ENCODE results near the gene PADI4. TPM values are rescaled to one million over a fixed set of nuclear protein-coding genes. Genes with fewer than 3 reads are reported as not detected.

The PADI4 gene
- polyA plus RNA-seq, 1 donor, result 0.10 TPM

DNA sequence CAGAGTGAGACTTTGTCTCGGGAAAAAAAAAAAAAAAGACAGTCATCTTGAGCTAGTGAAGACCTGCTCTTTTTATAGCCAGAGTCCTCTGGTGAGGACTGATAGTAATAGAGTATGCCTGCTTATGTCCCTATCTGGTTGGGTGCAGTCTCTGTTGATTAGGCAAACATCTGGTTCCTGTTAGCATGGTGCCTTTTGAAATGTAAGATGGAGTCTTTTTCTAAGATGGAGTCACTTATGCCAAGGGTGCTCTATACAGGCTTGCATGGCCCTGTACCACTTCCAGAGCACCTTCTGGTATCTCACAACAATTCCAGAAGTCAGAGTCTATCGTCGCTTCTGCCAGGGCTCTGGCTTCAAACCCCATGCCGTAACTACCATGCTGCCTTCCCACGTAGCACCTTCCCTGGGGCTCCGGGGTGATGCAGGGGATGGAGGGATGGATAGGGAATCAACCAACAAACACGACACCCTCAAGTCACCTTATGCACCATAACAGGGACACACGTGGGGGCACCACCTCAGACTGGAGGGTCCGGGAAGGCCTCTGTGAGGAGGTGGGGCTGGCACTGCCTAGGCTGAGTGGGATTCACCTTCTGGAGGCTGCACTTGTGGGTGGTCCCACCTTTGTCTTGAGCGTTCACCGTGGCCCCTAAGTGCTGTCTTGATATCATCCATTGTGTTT lies 52.4 kb downstream of the PADI4 start:
- Histone ChIP-seq H3K27me3 (ENCODE audit: control insufficient read depth, insufficient read depth, low read length) (peaks cover 2% of the 10 kb centered on the region), H3K27ac (ENCODE audit: low read length) (no peak overlapping the region), H3K36me3 (ENCODE audit: control insufficient read depth, insufficient read depth, low read length) (no peaks in the 10 kb centered on the region), H3K4me1 (ENCODE audit: control insufficient read depth, insufficient read depth, low read length) (no peaks in the 10 kb centered on the region), H3K9me3 (ENCODE audit: control insufficient read depth, low read depth, low read length) (no peaks in the 10 kb centered on the region), H3K4me3 (ENCODE audit: low read length) (no peak overlapping the region)
- DNase-seq, result no peak
- no CpG with 5 or more reads among the region's 11 CpGs for WGBS (ENCODE audit: insufficient coverage, low lambda C conversion rate)

GRCh38 chr1:17361687-17362086 lies 53.7 kb downstream of the PADI4 start:
- no peaks in the 10 kb centered on the region for H3K9me3 ChIP-seq (ENCODE audit: control insufficient read depth, low read depth, low read length)
- no peak for DNase-seq
- no CpG with 5 or more reads among the region's 4 CpGs for WGBS (ENCODE audit: insufficient coverage, low lambda C conversion rate)
- H3K4me1 ChIP-seq (ENCODE audit: control insufficient read depth, insufficient read depth, low read length), result no peaks in the 10 kb centered on the region
- H3K36me3 ChIP-seq (ENCODE audit: control insufficient read depth, insufficient read depth, low read length), result no peaks in the 10 kb centered on the region
- H3K27ac ChIP-seq (ENCODE audit: low read length), result no peak overlapping the region
- H3K4me3 ChIP-seq (ENCODE audit: low read length), result no peak overlapping the region
- H3K27me3 ChIP-seq (ENCODE audit: control insufficient read depth, insufficient read depth, low read length), result no peaks in the 10 kb centered on the region

DNA sequence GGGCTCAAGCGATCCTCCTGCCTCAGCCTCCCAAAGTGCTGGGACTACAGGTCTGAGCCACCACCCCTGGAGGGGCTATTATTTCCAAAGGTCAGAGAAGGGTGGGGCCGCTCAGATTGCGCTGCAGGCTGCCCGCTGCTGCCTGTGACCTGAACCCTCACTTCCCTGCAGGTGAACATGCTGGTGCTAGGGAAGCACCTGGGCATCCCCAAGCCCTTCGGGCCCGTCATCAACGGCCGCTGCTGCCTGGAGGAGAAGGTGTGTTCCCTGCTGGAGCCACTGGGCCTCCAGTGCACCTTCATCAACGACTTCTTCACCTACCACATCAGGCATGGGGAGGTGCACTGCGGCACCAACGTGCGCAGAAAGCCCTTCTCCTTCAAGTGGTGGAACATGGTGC lies 55.4 kb downstream of the PADI4 start:
- Histone ChIP-seq H3K36me3 (ENCODE audit: control insufficient read depth, insufficient read depth, low read length) (no peaks in the 10 kb centered on the region), H3K9me3 (ENCODE audit: control insufficient read depth, low read depth, low read length) (no peaks in the 10 kb centered on the region), H3K27ac (ENCODE audit: low read length) (no peak overlapping the region), H3K4me3 (ENCODE audit: low read length) (no peak overlapping the region), H3K4me1 (ENCODE audit: control insufficient read depth, insufficient read depth, low read length) (no peaks in the 10 kb centered on the region), H3K27me3 (ENCODE audit: control insufficient read depth, insufficient read depth, low read length) (no peaks in the 10 kb centered on the region)
- DNase-seq, result no peak
- WGBS (ENCODE audit: insufficient coverage, low lambda C conversion rate), result no CpG with 5 or more reads among the region's 12 CpGs

GRCh38 chr1:17363771-17364170 lies 55.8 kb downstream of the PADI4 start:
- Histone ChIP-seq H3K4me1 (ENCODE audit: control insufficient read depth, insufficient read depth, low read length) (no peaks in the 10 kb centered on the region), H3K36me3 (ENCODE audit: control insufficient read depth, insufficient read depth, low read length) (no peaks in the 10 kb centered on the region), H3K4me3 (ENCODE audit: low read length) (no peak overlapping the region), H3K27me3 (ENCODE audit: control insufficient read depth, insufficient read depth, low read length) (no peaks in the 10 kb centered on the region), H3K27ac (ENCODE audit: low read length) (no peak overlapping the region), H3K9me3 (ENCODE audit: control insufficient read depth, low read depth, low read length) (no peaks in the 10 kb centered on the region)
- no CpG with 5 or more reads among the region's 4 CpGs for WGBS (ENCODE audit: insufficient coverage, low lambda C conversion rate)
- DNase-seq, result no peak

DNA sequence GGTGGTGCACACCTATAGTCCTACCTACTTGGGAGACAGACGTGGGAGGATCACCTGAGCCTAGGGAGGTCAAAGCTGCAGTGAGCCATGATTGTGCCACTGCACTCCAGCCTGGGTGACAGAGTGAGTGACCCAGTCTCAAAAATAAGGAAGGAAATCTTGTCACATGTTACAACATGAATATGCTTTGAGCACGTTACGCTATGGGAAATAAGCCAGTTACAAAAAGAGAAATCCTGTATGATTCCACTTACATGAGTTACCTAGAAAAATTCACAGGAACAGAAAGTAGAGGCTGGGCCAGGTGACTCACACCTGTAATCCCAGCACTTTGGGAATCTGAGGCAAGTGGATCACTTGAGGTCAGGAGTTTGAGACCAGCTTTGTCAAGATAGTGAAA lies 57.3 kb downstream of the PADI4 start:
- WGBS (ENCODE audit: insufficient coverage, low lambda C conversion rate), result no CpG with 5 or more reads among the region's 3 CpGs
- no peaks in the 10 kb centered on the region for H3K27me3 ChIP-seq (ENCODE audit: control insufficient read depth, insufficient read depth, low read length)
- DNase-seq, result no peak
- no peaks in the 10 kb centered on the region for H3K9me3 ChIP-seq (ENCODE audit: control insufficient read depth, low read depth, low read length)
- H3K4me3 ChIP-seq (ENCODE audit: low read length), result no peak overlapping the region
- no peaks in the 10 kb centered on the region for H3K36me3 ChIP-seq (ENCODE audit: control insufficient read depth, insufficient read depth, low read length)
- no peaks in the 10 kb centered on the region for H3K4me1 ChIP-seq (ENCODE audit: control insufficient read depth, insufficient read depth, low read length)
- no peak overlapping the region for H3K27ac ChIP-seq (ENCODE audit: low read length)

- DNase-seq, result no peak
- no CpG with 5 or more reads among the region's 9 CpGs for WGBS (ENCODE audit: insufficient coverage, low lambda C conversion rate)
- no peak overlapping the region for H3K27ac ChIP-seq (ENCODE audit: low read length)
- no peaks in the 10 kb centered on the region for H3K4me1 ChIP-seq (ENCODE audit: control insufficient read depth, insufficient read depth, low read length)
- no peak overlapping the region for H3K4me3 ChIP-seq (ENCODE audit: low read length)
- no peaks in the 10 kb centered on the region for H3K9me3 ChIP-seq (ENCODE audit: control insufficient read depth, low read depth, low read length)
- H3K27me3 ChIP-seq (ENCODE audit: control insufficient read depth, insufficient read depth, low read length), result no peaks in the 10 kb centered on the region
- no peaks in the 10 kb centered on the region for H3K36me3 ChIP-seq (ENCODE audit: control insufficient read depth, insufficient read depth, low read length)
Measured at GRCh38 chr1:17369466-17369865, 61.5 kb downstream of the PADI4 start.

GRCh38 chr1:17370618-17371017 lies 62.6 kb downstream of the PADI4 start:
- peak in 1 of 2 donors; percentile 17 for DNase-seq
- Histone ChIP-seq H3K4me3 (ENCODE audit: low read length) (no peak overlapping the region), H3K27me3 (ENCODE audit: control insufficient read depth, insufficient read depth, low read length) (no peaks in the 10 kb centered on the region), H3K36me3 (ENCODE audit: control insufficient read depth, insufficient read depth, low read length) (no peaks in the 10 kb centered on the region), H3K27ac (ENCODE audit: low read length) (no peak overlapping the region), H3K4me1 (ENCODE audit: control insufficient read depth, insufficient read depth, low read length) (no peaks in the 10 kb centered on the region), H3K9me3 (ENCODE audit: control insufficient read depth, low read depth, low read length) (no peaks in the 10 kb centered on the region)
- WGBS (ENCODE audit: insufficient coverage, low lambda C conversion rate), result no CpG with 5 or more reads among the region's 2 CpGs

- no peak for DNase-seq
- Histone ChIP-seq H3K27me3 (ENCODE audit: control insufficient read depth, insufficient read depth, low read length) (no peaks in the 10 kb centered on the region), H3K36me3 (ENCODE audit: control insufficient read depth, insufficient read depth, low read length) (no peaks in the 10 kb centered on the region), H3K4me3 (ENCODE audit: low read length) (no peak within 1 kb of the TSS), H3K27ac (ENCODE audit: low read length) (no peak within 1 kb of the TSS), H3K9me3 (ENCODE audit: control insufficient read depth, low read depth, low read length) (no peaks in the 10 kb centered on the region), H3K4me1 (ENCODE audit: control insufficient read depth, insufficient read depth, low read length) (no peaks in the 10 kb centered on the region)
- WGBS (ENCODE audit: insufficient coverage, low lambda C conversion rate), result no CpG with 5 or more reads among the region's 7 CpGs
Measured at GRCh38 chr1:17371896-17372295, 63.9 kb downstream of the PADI4 start, which contains the start of gene PADI6. Gene PADI6 (plus strand): TSS chr1:17372196. CDS start chr1:17372246, 50 bp downstream.

- H3K27ac ChIP-seq (ENCODE audit: low read length), result no peak overlapping the region
- H3K9me3 ChIP-seq (ENCODE audit: control insufficient read depth, low read depth, low read length), result no peaks in the 10 kb centered on the region
- no peak overlapping the region for H3K4me3 ChIP-seq (ENCODE audit: low read length)
- H3K4me1 ChIP-seq (ENCODE audit: control insufficient read depth, insufficient read depth, low read length), result no peaks in the 10 kb centered on the region
- no peaks in the 10 kb centered on the region for H3K36me3 ChIP-seq (ENCODE audit: control insufficient read depth, insufficient read depth, low read length)
- no peak for DNase-seq
- H3K27me3 ChIP-seq (ENCODE audit: control insufficient read depth, insufficient read depth, low read length), result peaks cover 5% of the 10 kb centered on the region
- no CpG with 5 or more reads among the region's 18 CpGs for WGBS (ENCODE audit: insufficient coverage, low lambda C conversion rate)
Measured at GRCh38 chr1:17372955-17373354, 65.0 kb downstream of the PADI4 start.

GRCh38 chr1:17375651-17376050 lies 67.7 kb downstream of the PADI4 start:
- H3K9me3 ChIP-seq (ENCODE audit: control insufficient read depth, low read depth, low read length), result no peaks in the 10 kb centered on the region
- no peak overlapping the region for H3K4me3 ChIP-seq (ENCODE audit: low read length)
- WGBS (ENCODE audit: insufficient coverage, low lambda C conversion rate), result 100% methylated on average over 3 of the region's 10 CpGs
- H3K4me1 ChIP-seq (ENCODE audit: control insufficient read depth, insufficient read depth, low read length), result no peaks in the 10 kb centered on the region
- no peak for DNase-seq
- peaks cover 5% of the 10 kb centered on the region for H3K27me3 ChIP-seq (ENCODE audit: control insufficient read depth, insufficient read depth, low read length)
- H3K27ac ChIP-seq (ENCODE audit: low read length), result no peak overlapping the region
- no peaks in the 10 kb centered on the region for H3K36me3 ChIP-seq (ENCODE audit: control insufficient read depth, insufficient read depth, low read length)

- H3K27me3 ChIP-seq (ENCODE audit: control insufficient read depth, insufficient read depth, low read length), result peaks cover 5% of the 10 kb centered on the region
- no peak overlapping the region for H3K4me3 ChIP-seq (ENCODE audit: low read length)
- no peaks in the 10 kb centered on the region for H3K9me3 ChIP-seq (ENCODE audit: control insufficient read depth, low read depth, low read length)
- DNase-seq, result peak; percentile 7
- no peak overlapping the region for H3K27ac ChIP-seq (ENCODE audit: low read length)
- H3K4me1 ChIP-seq (ENCODE audit: control insufficient read depth, insufficient read depth, low read length), result no peaks in the 10 kb centered on the region
- WGBS (ENCODE audit: insufficient coverage, low lambda C conversion rate), result no CpG with 5 or more reads among the region's 16 CpGs
- H3K36me3 ChIP-seq (ENCODE audit: control insufficient read depth, insufficient read depth, low read length), result no peaks in the 10 kb centered on the region
Measured at GRCh38 chr1:17377325-17377953, 69.4 kb downstream of the PADI4 start.
